Upper lobe of left lung (tissue), 4 donors: ENCODE data around the gene KIF5A.

Experiments used
- CTCF ChIP-seq, 6 experiments: fragments of 450-650 bp in 4 of 6; fragments of 200-600 bp in 2 of 6; sonication (generic) in 2 of 6; IDR thresholded peaks; one replicate each; pipeline ENCODE4 v1.5.1; 2016 to 2019; ENCODE audit warnings: antibody characterized with exemption in 6 of 6
- EP300 ChIP-seq, 4 donors: sonication (generic); formaldehyde crosslinking; IDR thresholded peaks; one replicate each; pipeline ENCODE4 v1.5.1; 2017; ENCODE audit warnings: antibody characterized with exemption in 4 of 4, control low read depth in 2 of 4
- POLR2A ChIP-seq, 4 donors: fragments of 450-650 bp; IDR thresholded peaks; one replicate each; pipeline ENCODE4 v1.5.1; 2016 to 2017; ENCODE audit warnings: antibody characterized with exemption in 4 of 4, mild to moderate bottlenecking in 2 of 4
- POLR2AphosphoS5 ChIP-seq, 2 donors: sonication (generic); formaldehyde crosslinking; IDR thresholded peaks; one replicate each; pipeline ENCODE4 v1.5.1; 2017; ENCODE audit warnings: antibody characterized with exemption in 2 of 2

GRCh38 chr12:57617942-57618341 lies 68.1 kb downstream of the KIF5A start:
- no peak for TF ChIP-seq CTCF (IDR thresholded peaks at IDR 0.05)
- TF ChIP-seq POLR2A (IDR thresholded peaks at IDR 0.05), result no peak
- no peak for TF ChIP-seq POLR2AphosphoS5 (IDR thresholded peaks at IDR 0.05)
- TF ChIP-seq EP300 (IDR thresholded peaks at IDR 0.05), result no peak
